Middle frontal gyrus (tissue), 1 donor: ENCODE measurements around the gene CCDC69.

Experiments used
- DNase-seq: peaks from one replicate; pipeline ENCODE4 v3.0.0-alpha.2; 2015; ENCODE audit warnings: low spot score; ENCODE audit errors: extremely low spot score

The CCDC69 gene

DNA sequence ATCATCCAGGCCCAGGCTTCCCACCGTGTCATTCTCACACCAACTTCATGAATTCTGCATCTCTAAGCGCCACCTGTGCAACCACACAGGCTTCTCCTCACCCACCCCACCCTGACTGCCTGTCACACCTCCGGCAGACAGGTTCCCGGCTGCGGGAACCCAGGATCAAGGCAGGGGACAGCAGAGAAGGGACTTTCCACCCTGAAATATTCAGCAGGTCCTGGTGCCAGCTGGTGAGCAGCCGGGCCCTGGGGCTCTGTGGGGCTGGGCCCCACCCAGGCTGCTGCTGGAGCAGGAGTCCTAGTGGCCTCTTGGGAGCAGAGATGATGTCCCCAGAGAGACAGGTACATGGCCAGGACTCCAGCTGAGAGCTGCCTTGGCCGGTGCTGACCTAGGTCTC lies 79.0 kb downstream of the CCDC69 start:
- DNase-seq, result no peak

DNA sequence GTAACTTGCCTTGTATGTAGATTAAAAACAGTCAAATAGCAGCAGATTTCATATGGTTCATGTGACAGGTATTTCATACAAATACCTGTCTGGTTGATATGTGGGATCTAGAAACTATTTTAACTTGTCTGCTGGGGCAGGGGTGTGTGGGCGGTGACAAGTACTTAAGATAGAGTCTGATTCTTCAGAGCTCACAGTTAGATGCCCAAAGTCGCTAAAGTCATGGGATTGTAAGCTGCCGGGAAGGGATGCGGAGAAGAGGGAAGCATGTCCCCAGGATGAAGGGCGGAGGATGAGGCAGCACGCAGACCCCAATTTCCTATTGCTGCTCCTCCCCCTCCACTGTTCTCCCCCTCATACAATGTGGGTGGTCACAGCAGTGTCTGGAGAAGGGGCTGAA lies 79.6 kb downstream of the CCDC69 start:
- DNase-seq, result no peak

DNA sequence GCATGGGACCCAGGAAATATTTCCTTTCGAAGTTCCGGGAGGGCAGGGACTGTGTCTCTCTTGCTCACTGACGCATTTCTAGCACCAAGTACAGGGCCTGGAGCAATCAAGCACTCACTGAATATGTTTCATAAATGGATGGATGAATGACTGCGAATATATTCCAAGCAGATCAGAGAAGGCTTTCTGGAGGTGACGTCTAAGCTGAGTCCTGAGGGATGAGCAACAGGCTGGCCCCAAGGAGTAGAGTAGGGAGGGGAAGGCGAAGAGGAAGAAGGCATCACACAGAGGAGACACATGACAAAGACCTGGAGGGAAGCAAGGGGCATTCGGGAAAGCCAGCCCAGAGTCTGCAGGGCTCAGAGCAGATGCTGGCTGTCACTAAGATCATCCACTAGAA lies 80.2 kb downstream of the CCDC69 start:
- DNase-seq, result no peak

DNA sequence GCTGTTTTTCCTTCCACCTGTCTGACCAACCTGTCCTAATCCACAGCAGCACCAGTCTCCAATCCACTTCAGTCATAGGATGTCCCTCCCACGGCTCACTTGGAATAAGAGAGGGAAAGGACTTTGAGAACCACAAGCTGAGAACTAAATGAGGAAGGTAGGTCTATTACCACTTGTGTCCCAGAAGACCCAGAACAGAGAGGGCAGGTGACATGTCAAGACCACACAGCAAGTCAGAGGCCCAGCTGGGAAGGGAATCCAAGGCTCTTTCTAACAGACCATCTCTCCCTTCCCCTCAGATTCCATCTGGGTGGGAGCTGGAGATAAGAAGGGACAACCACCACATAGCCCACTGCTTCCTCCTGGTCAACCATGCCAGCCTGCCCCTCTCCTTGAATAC lies 81.0 kb downstream of the CCDC69 start:
- no peak for DNase-seq

DNA sequence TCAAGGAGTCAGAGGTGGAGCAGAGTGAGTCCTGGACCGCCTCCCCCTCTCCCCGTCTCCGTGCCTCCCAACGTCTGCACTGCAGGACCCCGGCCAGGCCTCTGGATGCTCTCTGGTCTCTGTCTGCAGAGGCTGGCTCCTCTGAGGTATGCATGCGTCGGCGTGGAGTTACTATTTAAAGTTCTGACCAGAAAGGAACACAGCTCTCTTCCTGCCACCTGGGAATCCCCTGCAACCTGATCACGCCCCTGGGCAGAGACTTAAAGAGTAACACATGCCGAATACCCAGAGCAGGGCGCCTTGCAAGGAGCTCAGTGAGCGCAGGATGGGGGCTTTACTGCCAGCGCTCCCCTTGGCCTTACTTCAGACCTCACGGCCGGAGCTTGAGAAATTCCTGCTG lies 82.4 kb downstream of the CCDC69 start:
- DNase-seq, result no peak

DNA sequence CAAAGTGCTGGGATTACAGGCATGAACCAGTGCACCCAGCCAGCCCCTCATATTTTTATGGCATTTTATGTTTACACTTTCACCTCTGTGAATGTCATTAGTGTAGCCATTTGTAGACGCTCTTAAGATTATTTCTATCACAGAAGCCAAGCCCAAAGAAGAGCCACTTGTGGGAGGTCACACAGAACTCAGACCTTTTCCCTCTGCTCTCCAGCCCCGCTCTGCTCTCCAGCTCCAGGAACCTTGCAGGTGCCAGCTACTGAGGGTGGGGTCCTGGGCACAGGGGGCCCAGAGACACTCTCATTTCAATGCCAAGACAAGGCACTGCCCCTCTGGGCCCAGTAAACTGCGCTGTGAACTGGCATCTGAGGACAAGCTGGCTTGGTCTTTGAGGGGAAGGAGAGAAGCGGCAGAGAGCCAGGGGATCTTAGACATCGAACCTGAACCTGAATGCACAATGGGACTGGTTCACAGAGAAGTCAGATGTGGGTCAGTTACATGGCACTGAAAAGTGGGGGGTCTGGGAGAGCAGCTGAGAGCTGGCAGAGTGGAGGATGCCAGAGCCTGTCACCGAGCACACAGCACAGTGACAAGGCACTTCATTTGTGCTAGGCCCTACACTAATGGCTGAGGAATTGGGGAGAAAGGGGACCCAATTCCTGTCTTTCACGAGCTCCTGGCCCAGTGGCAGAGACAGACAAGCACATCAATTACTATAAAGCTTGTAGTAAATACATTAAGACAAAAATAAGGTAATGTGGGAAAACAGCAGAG lies 83.0 kb downstream of the CCDC69 start:
- DNase-seq, result no peak

DNA sequence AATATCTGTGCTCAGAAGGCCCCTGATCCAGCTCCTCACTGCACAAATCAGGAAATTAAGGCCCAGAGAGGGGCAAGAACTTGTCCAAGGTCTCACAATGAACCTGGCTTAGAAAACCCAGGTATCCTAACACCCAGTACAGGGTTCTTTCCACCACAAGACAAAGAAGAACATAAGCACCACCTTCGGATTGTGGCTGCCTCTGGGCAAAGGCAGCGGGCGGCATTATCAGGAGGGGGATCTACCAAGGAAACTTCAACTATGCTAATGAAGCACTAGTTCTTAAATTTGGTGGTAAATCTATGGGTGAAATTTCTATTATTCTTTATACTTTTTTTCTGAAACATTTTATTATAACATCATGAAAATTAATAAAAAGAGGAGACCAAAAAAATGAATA lies 84.2 kb downstream of the CCDC69 start:
- no peak for DNase-seq

DNA sequence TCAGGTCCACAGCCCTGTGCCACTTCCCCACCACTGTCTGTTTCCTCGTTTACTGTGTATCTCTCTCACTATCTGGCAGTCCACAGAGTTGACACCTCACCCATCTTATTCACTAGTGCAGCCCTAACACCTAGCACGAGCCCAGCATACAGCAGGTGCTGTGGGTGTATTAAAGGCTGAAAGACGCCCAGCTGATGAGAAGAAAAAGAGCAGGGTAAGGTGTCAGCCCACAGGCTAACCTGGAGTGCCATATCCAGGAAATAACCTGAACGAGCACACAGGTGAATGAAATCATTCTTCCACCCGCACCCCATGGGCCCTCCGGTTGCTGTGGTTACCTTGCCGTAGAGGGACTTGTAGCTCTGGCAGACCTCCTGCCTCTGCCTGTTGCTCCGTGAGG lies 84.9 kb downstream of the CCDC69 start:
- no peak for DNase-seq

DNA sequence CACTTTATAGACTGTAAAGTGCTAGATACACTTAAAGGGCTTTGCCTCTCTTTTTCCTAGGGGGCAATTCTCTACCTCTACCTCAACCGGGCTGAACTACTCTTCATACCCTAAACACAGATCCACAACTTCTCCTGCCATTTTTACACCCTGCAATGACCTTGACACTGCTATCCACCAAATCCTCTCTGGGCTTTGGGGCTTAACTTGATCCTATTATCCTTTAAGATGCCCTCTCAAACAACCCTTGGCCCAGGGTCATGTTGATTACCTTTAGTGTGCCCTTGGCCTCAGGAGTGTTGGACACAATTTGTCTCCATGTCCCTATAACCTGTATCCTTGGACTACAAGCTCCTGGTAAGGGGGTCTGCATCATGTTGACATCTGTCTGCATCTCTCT lies 85.8 kb downstream of the CCDC69 start:
- no peak for DNase-seq

DNA sequence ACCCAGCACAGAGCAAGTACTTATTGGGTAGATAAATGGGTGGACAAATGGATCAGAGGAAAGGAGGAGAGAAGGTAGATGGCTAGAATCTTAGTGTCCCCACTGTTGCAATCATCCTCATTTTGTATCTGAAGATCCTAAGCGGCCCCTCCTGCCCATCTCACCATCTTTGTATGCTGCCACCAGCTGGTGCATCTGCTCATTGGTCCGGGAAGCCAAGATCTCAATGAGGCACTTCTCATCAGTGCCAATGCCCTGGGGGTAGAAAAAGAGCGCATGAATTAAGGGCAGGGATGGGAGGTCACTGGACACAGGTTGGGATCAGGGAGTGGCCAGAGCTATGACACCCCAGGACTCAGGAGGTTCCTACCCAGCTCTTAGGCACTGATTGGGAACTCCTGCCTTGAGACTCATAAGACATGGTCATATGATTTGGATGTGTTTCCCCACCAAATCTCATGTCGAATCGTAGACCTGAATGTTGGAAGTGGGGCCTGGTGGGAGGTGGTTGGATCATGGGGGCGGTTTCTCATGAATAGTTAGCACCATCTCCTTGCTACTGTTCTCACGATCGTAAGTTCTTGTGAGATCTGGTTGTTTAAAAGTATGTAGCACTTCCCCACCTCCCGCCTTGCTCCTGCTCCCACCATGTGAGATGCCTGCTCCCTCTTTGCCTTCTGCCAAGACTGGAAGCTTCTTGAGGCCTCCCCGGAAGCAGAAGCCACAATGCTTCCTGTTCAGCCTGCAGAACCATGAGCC lies 86.6 kb downstream of the CCDC69 start:
- no peak for DNase-seq

DNA sequence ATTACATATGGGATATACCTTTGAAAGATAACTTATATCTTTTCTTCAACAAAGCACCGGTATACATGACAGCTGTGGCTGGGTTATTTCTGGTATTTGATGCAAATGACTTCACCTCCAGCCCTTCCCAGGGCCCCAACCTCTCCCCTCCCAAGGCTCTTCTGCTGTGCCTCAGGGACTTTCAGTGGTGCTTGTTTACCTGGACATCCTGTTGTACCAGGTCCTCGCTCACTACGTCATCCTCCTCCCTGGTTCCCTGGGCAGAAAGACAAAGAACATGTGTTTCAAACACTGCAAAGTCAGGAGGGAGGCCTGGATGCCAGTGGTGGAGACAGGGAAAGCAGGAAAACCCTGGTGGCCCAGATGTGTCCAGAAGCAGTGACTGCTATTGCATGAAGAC lies 89.7 kb downstream of the CCDC69 start:
- DNase-seq, result no peak

DNA sequence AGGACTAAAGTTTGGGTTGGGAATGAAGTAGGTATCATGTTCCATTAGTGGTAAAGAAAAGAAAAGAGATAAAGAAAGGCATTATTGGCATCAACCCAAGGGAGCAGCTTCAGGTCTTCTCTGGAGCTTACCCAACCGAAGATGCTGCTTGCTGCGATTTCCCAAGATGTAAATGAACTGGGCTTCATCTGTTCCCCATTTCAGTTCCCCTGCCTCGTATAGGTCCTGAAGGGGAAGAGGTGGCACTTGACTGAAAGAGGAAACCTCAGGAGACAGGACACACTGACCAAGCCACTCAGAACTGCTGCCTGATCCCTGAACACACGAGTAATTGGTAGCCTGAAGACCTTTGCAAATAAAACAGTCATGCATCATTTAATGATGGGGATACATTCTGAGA lies 90.9 kb downstream of the CCDC69 start:
- no peak for DNase-seq
